ENCODE measurements around the gene EFCAB13. TPM values are rescaled to one million over a fixed set of nuclear protein-coding genes. Genes with fewer than 3 reads are reported as not detected.

Gene EFCAB13
- total RNA-seq, 1 experiment from 2014 or later, result 1.6 TPM

DNA sequence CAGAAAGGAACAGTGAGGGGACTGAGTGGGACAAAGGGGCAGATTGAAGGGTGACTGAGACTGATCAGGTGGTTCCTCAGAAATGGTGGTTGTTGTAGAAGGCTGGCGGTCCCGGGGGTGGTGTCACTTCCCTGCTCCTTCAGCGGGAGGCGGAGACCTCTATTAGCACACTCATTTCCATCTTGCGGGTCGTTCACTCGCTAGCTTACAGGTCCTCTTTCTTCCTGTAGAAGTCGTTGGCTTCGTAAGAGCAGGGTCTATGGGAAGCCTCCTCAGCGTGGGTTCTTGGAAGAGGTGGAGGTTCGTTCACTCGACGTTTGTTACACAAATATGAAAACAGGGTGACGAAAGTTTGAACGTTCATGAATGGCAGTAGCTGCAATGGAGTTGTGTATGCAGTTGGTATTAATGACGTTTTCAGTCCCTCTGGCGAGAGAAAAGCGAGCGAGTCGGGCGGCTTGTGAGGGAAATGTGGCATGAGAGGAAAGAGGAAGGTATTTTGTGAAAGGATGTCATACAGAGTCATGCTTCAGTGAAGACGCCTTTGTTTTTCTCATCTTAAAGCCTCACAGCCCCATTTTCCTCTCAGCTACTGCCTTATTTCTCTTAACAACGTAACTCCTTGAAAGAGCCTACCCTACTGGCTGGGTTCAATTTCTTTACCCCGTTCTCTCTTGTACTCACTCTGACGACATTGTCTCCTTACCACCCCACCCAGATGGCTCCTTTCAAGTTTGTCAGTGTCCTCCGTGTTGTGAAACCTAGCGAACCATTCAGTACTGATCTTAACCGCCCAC is 667 bp downstream of the EFCAB13 start:
- peak overlapping the region; percentile 43 for H4K5ac ChIP-seq (ENCODE audit: insufficient read length, low read depth, low read length)
- no peak overlapping the region for H2BK20ac ChIP-seq (ENCODE audit: low read depth, low read length, poor library complexity, severe bottlenecking)
- peak overlapping the region; percentile 69 for H3K9ac ChIP-seq (ENCODE audit: extremely low read depth, insufficient read length, low read length)
- no peak overlapping the region for H3K56ac ChIP-seq (ENCODE audit: insufficient read length, low read depth, low read length)
- no peak overlapping the region for H3K23ac ChIP-seq (ENCODE audit: insufficient read length, low read depth, low read length)
- Mint-ChIP-seq H3K4me1 (peaks cover 8 to 20% of the 10 kb centered on the region in 2 experiments), H3K27me3 (ENCODE audit: low read depth) (peaks cover 39% of the 10 kb centered on the region), H3K9me3 (peaks cover 14% of the 10 kb centered on the region in 2 experiments), H3K4me3 (peak overlapping the region; percentile 76 to 78), H3K27ac (peak overlapping the region; percentile 0 to 92 (median 45); a peak in 4 of 7 replicates), H3K36me3 (ENCODE audit: insufficient read depth in 1 of 3, low read depth in 3 of 3) (peaks cover 6 to 12% (median 7%) of the 10 kb centered on the region in 3 experiments)
- peak overlapping the region; percentile 64 for H3K4me2 ChIP-seq (ENCODE audit: insufficient read depth, insufficient read length, low read length)
- H4K20me1 ChIP-seq (ENCODE audit: control insufficient read depth, insufficient read depth, insufficient read length), result no peaks in the 10 kb centered on the region
- no peaks in the 10 kb centered on the region for H3K79me1 ChIP-seq (ENCODE audit: insufficient read depth, low read depth, low read length, poor library complexity, severe bottlenecking)
- no peaks in the 10 kb centered on the region for H3K79me2 ChIP-seq (ENCODE audit: insufficient read depth, low read length)
- no CpG with 5 or more reads among the region's 28 CpGs for WGBS (ENCODE audit: extremely low coverage, insufficient read length, low lambda C conversion rate)
- DNase-seq, result peak; percentile 82
- TF ChIP-seq, protein P1, sequence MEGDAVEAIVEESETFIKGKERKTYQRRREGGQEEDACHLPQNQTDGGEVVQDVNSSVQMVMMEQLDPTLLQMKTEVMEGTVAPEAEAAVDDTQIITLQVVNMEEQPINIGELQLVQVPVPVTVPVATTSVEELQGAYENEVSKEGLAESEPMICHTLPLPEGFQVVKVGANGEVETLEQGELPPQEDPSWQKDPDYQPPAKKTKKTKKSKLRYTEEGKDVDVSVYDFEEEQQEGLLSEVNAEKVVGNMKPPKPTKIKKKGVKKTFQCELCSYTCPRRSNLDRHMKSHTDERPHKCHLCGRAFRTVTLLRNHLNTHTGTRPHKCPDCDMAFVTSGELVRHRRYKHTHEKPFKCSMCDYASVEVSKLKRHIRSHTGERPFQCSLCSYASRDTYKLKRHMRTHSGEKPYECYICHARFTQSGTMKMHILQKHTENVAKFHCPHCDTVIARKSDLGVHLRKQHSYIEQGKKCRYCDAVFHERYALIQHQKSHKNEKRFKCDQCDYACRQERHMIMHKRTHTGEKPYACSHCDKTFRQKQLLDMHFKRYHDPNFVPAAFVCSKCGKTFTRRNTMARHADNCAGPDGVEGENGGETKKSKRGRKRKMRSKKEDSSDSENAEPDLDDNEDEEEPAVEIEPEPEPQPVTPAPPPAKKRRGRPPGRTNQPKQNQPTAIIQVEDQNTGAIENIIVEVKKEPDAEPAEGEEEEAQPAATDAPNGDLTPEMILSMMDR (conservative IDR thresholded peaks at IDR 0.05), result no peak
- no peak overlapping the region for H4K8ac ChIP-seq (replicated peaks; ENCODE audit: insufficient read length, low read depth, low read length)
- no peaks in the 10 kb centered on the region for H3K9me3 ChIP-seq (ENCODE audit: control insufficient read depth, low read depth, low read length)
- no peak overlapping the region for H3K4ac ChIP-seq (ENCODE audit: low read depth, low read length)
- H2AK5ac ChIP-seq (ENCODE audit: insufficient read length, low read length), result no peak overlapping the region
- no peak overlapping the region for H2BK120ac ChIP-seq (ENCODE audit: low read depth, low read length, poor library complexity, severe bottlenecking)
- peak overlapping the region; percentile 84; the same call in 1 of the 2 replicates for H3K14ac ChIP-seq (ENCODE audit: insufficient read depth, low read length)
- no peak overlapping the region for H3T11ph ChIP-seq (ENCODE audit: low read length)
- no peak overlapping the region for H2BK5ac ChIP-seq (ENCODE audit: insufficient read length, low read length)
- H2BK12ac ChIP-seq (ENCODE audit: insufficient read length, low read depth, low read length), result peak overlapping the region; percentile 7
- no peak overlapping the region for H4K91ac ChIP-seq (ENCODE audit: insufficient read length, low read depth, low read length)
- no peak overlapping the region for H2BK15ac ChIP-seq (ENCODE audit: low read depth, low read length)
- no peaks in the 10 kb centered on the region for H3K27me3 ChIP-seq (ENCODE audit: insufficient read depth, low read length)
- H2AFZ ChIP-seq (ENCODE audit: low read length), result peak overlapping the region; percentile 26
- no peaks in the 10 kb centered on the region for H3K4me1 ChIP-seq (ENCODE audit: insufficient read depth, low read length)
- H3K23me2 ChIP-seq (ENCODE audit: insufficient read length, low read depth, low read length, poor library complexity, severe bottlenecking), result peaks cover 15% of the 10 kb centered on the region
- peak overlapping the region; percentile 93 for H3K18ac ChIP-seq (ENCODE audit: insufficient read length, low read depth, low read length)
- H3K27ac ChIP-seq (ENCODE audit: insufficient read length, low read depth, low read length), result peak overlapping the region; percentile 21

Data from H9 (cell line).